Testis (tissue), 2 donors: ENCODE results near the gene CKS1B.

Source experiments
- CTCF ChIP-seq, 3 experiments: fragments of 450-650 bp in 2 of 3; fragments of 200-600 bp in 1 of 3; sonication (generic) in 1 of 3; IDR thresholded peaks; one replicate each; pipeline ENCODE4 v1.5.1; 2016 to 2019; ENCODE audit warnings: antibody characterized with exemption in 3 of 3, mild to moderate bottlenecking in 2 of 3, moderate library complexity in 1 of 3
- POLR2A ChIP-seq: fragments of 450-650 bp; IDR thresholded peaks from one replicate; pipeline ENCODE4 v1.6.1; 2017; ENCODE audit warnings: antibody characterized with exemption, mild to moderate bottlenecking, moderate library complexity

GRCh38 chr1:154943649-154944400 is 30.7 kb upstream of the CKS1B start:
- TF ChIP-seq CTCF (IDR thresholded peaks at IDR 0.05) (peak; percentile 38 to 63 (median 57)), POLR2A (no peak)
